A673 (cell line): ENCODE results near the gene UVSSA.

ENCODE experiments used
- EZH2 ChIP-seq: fragments of 200-600 bp; sonication (generic); IDR thresholded peaks from 2 replicates; pipeline ENCODE4 v1.6.1; 2017; ENCODE audit warnings: borderline replicate concordance, low read depth, mild to moderate bottlenecking, mixed read lengths, antibody characterized with exemption, low read length; ENCODE audit not compliant: poor library complexity, severe bottlenecking
- TF ChIP-seq, protein P1 (sequence below): fragments of 300-800, 200-600 bp; sonication (generic); conservative IDR thresholded peaks from 2 replicates; pipeline ENCODE4 v1.5.1; 2017; ENCODE audit warnings: low read depth, mild to moderate bottlenecking, antibody characterized with exemption, low read length, moderate library complexity, mixed read lengths

DNA sequence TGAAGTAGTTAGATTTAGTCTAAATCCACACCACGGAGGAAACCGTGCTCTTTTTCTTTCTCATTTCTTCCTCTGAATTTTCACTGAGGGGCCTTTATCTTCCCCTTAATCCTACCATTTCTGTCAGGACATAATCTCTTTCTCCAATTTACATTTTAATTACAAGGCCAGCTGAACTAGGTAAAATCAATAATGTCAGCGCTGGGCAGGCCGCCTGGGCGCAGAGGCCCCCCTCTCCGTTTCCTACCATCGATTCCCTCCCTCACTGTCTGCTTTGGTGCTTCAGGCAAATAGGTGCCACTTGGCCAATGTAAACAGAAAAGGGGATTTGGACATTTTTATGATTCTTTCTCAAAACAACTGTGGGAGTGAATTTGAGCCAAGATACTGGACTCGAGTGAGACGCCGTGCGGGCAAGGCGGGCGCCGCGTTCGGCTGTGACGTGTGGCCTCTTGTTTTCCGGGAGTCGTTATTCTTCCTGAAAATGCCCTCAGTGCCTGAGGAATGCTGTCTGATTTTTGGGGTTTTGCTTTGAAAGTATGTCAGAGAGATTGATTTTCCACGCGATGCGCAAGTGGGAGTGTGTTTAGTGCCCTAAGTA is 22.6 kb downstream of the UVSSA start:
- TF ChIP-seq, protein P1, sequence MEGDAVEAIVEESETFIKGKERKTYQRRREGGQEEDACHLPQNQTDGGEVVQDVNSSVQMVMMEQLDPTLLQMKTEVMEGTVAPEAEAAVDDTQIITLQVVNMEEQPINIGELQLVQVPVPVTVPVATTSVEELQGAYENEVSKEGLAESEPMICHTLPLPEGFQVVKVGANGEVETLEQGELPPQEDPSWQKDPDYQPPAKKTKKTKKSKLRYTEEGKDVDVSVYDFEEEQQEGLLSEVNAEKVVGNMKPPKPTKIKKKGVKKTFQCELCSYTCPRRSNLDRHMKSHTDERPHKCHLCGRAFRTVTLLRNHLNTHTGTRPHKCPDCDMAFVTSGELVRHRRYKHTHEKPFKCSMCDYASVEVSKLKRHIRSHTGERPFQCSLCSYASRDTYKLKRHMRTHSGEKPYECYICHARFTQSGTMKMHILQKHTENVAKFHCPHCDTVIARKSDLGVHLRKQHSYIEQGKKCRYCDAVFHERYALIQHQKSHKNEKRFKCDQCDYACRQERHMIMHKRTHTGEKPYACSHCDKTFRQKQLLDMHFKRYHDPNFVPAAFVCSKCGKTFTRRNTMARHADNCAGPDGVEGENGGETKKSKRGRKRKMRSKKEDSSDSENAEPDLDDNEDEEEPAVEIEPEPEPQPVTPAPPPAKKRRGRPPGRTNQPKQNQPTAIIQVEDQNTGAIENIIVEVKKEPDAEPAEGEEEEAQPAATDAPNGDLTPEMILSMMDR = no peak
- TF ChIP-seq EZH2 = no peak
